Colonic mucosa (tissue), 4 donors: Measurements from ENCODE around the gene RTCB. TPM values are rescaled to one million over a fixed set of nuclear protein-coding genes. Genes with fewer than 3 reads are reported as not detected.

ENCODE experiments used
- DNase-seq: peaks from one replicate; pipeline ENCODE4 v3.0.0-alpha.2; 2020
- H3K27ac ChIP-seq: fragments of 200-600 bp; one replicate; pipeline ENCODE4 v1.8.0; 2021
- H3K27me3 ChIP-seq: fragments of 200-600 bp; one replicate; pipeline ENCODE4 v1.8.0; 2021
- H3K36me3 ChIP-seq: fragments of 200-600 bp; one replicate; pipeline ENCODE4 v1.8.0; 2021
- H3K4me1 ChIP-seq: fragments of 200-600 bp; one replicate; pipeline ENCODE4 v1.8.0; 2021; ENCODE audit warnings: mild to moderate bottlenecking
- H3K4me3 ChIP-seq: fragments of 200-600 bp; one replicate; pipeline ENCODE4 v1.8.0; 2021
- H3K9ac ChIP-seq, 2 donors: one replicate each; pipeline ENCODE4 v1.7.0; 2013; ENCODE audit warnings: control low read depth in 2 of 2, low read depth in 2 of 2, low read length in 2 of 2
- H3K9me3 ChIP-seq: fragments of 200-600 bp; one replicate; pipeline ENCODE4 v1.8.0; 2021
- intact Hi-C: fragments of 100-400 bp; cut with DNase I; formaldehyde crosslinking; loops from one replicate; pipeline ENCODE4 v1.14.1; 2022
- total RNA-seq, 2 donors: library from RNA; stranded (reverse); fragmentation: NEBNext Ultra II Directional in 1 of 2; extraction: Animal tissue kit (Norgen Biotek cat#: 25700) in 1 of 2; gene quantifications; one replicate each; pipeline ENCODE4 v1.2.1, GENCODE V29; 2021
- TF ChIP-seq, protein P1 (sequence below): fragments of 200-600 bp; IDR thresholded peaks from one replicate; pipeline ENCODE4 v1.8.0; 2022; ENCODE audit warnings: antibody characterized with exemption, mild to moderate bottlenecking
- donor health status: healthy.
- donor health status: DM: no; HTN: no; CAD: no.
- donor health status: DM: no; HTN: no; CAD: no.

Gene RTCB
- total RNA-seq = 100 to 1,000 TPM in 1 of 2 donors, 10 to 100 TPM in 1; 96.6 to 120 TPM

DNA sequence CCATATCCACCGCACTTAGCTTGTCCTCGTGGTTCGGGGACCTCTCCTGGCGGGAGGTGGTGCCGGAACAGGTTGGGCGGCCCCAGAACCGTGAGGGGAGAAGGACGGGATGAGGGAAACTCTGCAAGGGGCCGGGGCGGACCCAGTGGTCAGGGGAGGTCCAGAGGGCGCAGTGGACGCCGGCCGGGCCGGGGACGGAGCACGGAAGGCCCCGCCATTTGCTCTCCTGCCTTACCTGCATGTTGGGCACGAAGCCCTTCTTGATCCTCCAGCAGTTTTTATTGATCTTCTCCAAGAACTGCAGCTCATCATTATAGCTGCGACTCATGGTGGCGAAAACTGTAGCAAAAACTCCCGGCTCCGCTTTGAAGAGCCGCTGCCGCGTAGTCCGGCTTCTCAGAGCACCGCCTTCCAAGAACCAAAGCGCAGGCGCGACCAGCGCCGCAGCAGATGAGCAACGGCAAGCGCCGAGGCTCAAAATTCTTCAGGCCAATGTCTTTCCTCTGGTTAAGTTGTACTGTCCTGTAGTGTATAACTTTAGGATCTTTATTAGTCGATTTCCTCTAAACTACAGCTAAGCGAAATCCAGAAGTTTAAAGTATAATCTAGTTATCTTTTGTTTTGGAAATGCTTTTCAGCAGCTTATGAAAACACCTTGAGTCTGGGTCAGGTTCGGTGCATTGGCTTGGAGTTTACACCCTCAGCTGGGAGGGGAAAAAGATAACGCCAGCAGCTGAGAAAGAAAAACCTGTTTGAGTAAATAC is at the start of gene RTCB:
Gene RTCB (minus strand): TSS at position 419 of the 764 bp plus-strand sequence. CDS start 91 bp downstream, at position 328.
- TF ChIP-seq, protein P1, sequence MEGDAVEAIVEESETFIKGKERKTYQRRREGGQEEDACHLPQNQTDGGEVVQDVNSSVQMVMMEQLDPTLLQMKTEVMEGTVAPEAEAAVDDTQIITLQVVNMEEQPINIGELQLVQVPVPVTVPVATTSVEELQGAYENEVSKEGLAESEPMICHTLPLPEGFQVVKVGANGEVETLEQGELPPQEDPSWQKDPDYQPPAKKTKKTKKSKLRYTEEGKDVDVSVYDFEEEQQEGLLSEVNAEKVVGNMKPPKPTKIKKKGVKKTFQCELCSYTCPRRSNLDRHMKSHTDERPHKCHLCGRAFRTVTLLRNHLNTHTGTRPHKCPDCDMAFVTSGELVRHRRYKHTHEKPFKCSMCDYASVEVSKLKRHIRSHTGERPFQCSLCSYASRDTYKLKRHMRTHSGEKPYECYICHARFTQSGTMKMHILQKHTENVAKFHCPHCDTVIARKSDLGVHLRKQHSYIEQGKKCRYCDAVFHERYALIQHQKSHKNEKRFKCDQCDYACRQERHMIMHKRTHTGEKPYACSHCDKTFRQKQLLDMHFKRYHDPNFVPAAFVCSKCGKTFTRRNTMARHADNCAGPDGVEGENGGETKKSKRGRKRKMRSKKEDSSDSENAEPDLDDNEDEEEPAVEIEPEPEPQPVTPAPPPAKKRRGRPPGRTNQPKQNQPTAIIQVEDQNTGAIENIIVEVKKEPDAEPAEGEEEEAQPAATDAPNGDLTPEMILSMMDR = no peak
- intact Hi-C loops = loop anchor here (5.0 kb wide), 1 partner anchor 60 kb away; the partner anchor contains the start of gene FBXO7

GRCh38 chr22:32457031-32457430 is 45.0 kb upstream of the RTCB start:
- Histone ChIP-seq H3K27ac (no peak overlapping the region), H3K9me3 (no peaks in the 10 kb centered on the region), H3K27me3 (no peaks in the 10 kb centered on the region), H3K36me3 (no peaks in the 10 kb centered on the region), H3K4me3 (no peak overlapping the region), H3K9ac (no peak overlapping the region), H3K4me1 (no peaks in the 10 kb centered on the region)
- intact Hi-C loops = no loop called here
- TF ChIP-seq, protein P1 = no peak
- no peak for DNase-seq

More for the DNA sequence above, at the start of gene RTCB:
- H3K27me3 ChIP-seq = no peaks in the 10 kb centered on the region
- peak; percentile 94 for DNase-seq
- H3K36me3 ChIP-seq = no peaks in the 10 kb centered on the region
- H3K9ac ChIP-seq = peak within 1 kb of the TSS; percentile 94 to 99
- H3K27ac ChIP-seq = peak within 1 kb of the TSS; percentile 54
- peaks cover 11% of the 10 kb centered on the region for H3K4me1 ChIP-seq
- peak within 1 kb of the TSS; percentile 85 for H3K4me3 ChIP-seq
- H3K9me3 ChIP-seq = no peaks in the 10 kb centered on the region

GRCh38 chr22:32448980-32449379 is 36.9 kb upstream of the RTCB start:
- no peak for DNase-seq
- TF ChIP-seq, protein P1 = no peak
- no peak overlapping the region for H3K4me3 ChIP-seq
- H3K9ac ChIP-seq = no peak overlapping the region
- no peaks in the 10 kb centered on the region for H3K4me1 ChIP-seq
- H3K27ac ChIP-seq = no peak overlapping the region
- no peaks in the 10 kb centered on the region for H3K36me3 ChIP-seq
- intact Hi-C loops = no loop called here
- H3K9me3 ChIP-seq = no peaks in the 10 kb centered on the region
- H3K27me3 ChIP-seq = no peaks in the 10 kb centered on the region

GRCh38 chr22:32446321-32446720 is 34.3 kb upstream of the RTCB start:
- Histone ChIP-seq H3K27me3 (no peaks in the 10 kb centered on the region), H3K27ac (no peak overlapping the region), H3K36me3 (no peaks in the 10 kb centered on the region), H3K4me3 (no peak overlapping the region), H3K4me1 (no peaks in the 10 kb centered on the region), H3K9me3 (no peaks in the 10 kb centered on the region), H3K9ac (no peak overlapping the region)
- DNase-seq = no peak
- intact Hi-C loops = no loop called here
- TF ChIP-seq, protein P1 = no peak

DNA sequence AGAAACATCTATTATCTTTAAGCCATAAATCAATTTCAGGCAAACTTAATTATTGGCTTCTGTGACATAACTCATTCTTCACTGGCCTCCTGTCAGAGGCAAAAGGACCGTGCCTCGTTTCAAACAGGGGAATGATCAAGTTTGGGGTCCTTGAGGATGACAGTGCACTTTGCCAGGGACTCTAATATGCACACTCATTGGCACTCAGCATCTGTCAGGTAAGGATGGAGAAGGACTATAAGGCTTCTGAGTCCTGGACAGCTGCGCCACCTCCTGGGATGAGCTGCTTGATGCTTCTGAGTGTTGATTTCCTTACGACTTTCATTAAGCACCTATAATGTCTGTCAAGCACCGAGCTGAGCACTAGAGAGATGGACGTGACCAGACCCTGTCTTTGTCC is 32.0 kb upstream of the RTCB start:
- no peaks in the 10 kb centered on the region for H3K9me3 ChIP-seq
- intact Hi-C loops = no loop called here
- H3K9ac ChIP-seq = no peak overlapping the region
- H3K36me3 ChIP-seq = no peaks in the 10 kb centered on the region
- H3K4me3 ChIP-seq = no peak overlapping the region
- no peak overlapping the region for H3K27ac ChIP-seq
- no peaks in the 10 kb centered on the region for H3K27me3 ChIP-seq
- TF ChIP-seq, protein P1 = no peak
- no peak for DNase-seq
- no peaks in the 10 kb centered on the region for H3K4me1 ChIP-seq
